ENCODE results near the gene NELL2.

DNA sequence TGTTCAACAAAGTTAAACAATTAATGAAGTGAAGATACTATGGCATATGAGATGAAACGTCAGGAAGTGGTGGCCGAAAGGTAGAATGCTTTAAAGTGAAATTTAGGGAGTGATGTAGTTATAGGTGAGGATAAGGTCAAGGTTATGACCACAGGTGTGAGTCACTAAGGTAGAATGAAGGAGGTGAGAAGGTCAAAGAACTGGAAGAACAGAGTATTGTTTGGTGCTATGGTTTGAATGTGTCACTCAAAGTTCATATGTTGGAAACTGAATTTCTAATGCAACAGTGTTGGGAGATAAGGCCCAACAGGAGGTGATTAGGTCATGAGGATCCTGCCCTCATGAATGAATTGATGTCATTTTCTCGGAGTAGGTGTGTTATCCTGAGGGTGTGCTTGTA lies 293.6 kb downstream of the NELL2 start:
- TF ChIP-seq, protein P1, sequence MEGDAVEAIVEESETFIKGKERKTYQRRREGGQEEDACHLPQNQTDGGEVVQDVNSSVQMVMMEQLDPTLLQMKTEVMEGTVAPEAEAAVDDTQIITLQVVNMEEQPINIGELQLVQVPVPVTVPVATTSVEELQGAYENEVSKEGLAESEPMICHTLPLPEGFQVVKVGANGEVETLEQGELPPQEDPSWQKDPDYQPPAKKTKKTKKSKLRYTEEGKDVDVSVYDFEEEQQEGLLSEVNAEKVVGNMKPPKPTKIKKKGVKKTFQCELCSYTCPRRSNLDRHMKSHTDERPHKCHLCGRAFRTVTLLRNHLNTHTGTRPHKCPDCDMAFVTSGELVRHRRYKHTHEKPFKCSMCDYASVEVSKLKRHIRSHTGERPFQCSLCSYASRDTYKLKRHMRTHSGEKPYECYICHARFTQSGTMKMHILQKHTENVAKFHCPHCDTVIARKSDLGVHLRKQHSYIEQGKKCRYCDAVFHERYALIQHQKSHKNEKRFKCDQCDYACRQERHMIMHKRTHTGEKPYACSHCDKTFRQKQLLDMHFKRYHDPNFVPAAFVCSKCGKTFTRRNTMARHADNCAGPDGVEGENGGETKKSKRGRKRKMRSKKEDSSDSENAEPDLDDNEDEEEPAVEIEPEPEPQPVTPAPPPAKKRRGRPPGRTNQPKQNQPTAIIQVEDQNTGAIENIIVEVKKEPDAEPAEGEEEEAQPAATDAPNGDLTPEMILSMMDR (IDR thresholded peaks at IDR 0.05; ENCODE audit: low read depth, low read length, missing input control): no peak
- TF ChIP-seq, protein P2, sequence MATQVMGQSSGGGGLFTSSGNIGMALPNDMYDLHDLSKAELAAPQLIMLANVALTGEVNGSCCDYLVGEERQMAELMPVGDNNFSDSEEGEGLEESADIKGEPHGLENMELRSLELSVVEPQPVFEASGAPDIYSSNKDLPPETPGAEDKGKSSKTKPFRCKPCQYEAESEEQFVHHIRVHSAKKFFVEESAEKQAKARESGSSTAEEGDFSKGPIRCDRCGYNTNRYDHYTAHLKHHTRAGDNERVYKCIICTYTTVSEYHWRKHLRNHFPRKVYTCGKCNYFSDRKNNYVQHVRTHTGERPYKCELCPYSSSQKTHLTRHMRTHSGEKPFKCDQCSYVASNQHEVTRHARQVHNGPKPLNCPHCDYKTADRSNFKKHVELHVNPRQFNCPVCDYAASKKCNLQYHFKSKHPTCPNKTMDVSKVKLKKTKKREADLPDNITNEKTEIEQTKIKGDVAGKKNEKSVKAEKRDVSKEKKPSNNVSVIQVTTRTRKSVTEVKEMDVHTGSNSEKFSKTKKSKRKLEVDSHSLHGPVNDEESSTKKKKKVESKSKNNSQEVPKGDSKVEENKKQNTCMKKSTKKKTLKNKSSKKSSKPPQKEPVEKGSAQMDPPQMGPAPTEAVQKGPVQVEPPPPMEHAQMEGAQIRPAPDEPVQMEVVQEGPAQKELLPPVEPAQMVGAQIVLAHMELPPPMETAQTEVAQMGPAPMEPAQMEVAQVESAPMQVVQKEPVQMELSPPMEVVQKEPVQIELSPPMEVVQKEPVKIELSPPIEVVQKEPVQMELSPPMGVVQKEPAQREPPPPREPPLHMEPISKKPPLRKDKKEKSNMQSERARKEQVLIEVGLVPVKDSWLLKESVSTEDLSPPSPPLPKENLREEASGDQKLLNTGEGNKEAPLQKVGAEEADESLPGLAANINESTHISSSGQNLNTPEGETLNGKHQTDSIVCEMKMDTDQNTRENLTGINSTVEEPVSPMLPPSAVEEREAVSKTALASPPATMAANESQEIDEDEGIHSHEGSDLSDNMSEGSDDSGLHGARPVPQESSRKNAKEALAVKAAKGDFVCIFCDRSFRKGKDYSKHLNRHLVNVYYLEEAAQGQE (IDR thresholded peaks at IDR 0.05): no peak
- TF ChIP-seq RAD21 (IDR thresholded peaks at IDR 0.05) (no peak), GABPA (IDR thresholded peaks at IDR 0.05 in 1 of 2, conservative IDR thresholded peaks at IDR 0.05 in 1 of 2) (no peak), YY1 (IDR thresholded peaks at IDR 0.05) (no peak)
- TF ChIP-seq, protein P3, sequence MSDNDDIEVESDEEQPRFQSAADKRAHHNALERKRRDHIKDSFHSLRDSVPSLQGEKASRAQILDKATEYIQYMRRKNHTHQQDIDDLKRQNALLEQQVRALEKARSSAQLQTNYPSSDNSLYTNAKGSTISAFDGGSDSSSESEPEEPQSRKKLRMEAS (IDR thresholded peaks at IDR 0.05): no peak
- TF ChIP-seq, protein P4, sequence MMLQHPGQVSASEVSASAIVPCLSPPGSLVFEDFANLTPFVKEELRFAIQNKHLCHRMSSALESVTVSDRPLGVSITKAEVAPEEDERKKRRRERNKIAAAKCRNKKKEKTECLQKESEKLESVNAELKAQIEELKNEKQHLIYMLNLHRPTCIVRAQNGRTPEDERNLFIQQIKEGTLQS (IDR thresholded peaks at IDR 0.05): no peak

Data from liver (tissue), 3 donors.